DMS153 (cell line): ENCODE results near the gene SPIC.

Source experiments
- DNase-seq: peaks from one replicate; lab custom pipeline; 2025; lab: John Stamatoyannopoulos, UW

The SPIC gene

DNA sequence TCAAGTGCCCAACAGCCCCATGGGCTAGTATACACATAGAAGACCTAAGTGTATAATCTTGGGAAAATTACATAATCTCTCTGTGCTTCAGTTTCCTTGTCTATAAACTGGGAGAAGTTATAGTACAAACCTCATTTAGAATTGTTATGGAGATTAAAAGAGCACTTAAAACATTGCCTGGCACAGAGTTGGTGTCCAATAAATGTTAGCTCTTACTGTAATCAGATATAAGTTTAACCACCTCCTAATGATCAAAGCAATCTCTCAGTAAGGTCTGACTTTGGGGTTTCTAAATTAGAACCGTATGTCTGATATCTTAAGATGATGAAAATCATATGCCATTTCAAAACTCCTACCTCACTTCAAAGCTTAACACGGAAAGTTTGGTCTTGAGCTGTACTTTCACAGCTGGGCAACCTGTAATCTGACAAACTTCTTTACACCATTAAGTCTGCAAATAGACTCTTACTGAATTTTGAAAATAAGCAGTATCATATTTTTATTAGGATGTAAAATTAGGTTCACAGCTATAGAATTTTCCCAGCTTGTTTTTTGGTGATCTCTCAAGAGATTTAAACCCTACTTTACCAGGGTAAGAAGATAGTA, 61.0 kb downstream of the SPIC start:
- DNase-seq, result no peak
